ENCODE results near the gene TFE3.
A peak's percentile ranks its signal among the peaks of the same experiment; 100 is the strongest.

The TFE3 gene

GRCh38 chrX:49059681-49060085 lies 16.5 kb upstream of the TFE3 start:
- no peak for DNase-seq

GRCh38 chrX:49059201-49059600 lies 16.0 kb upstream of the TFE3 start:
- DNase-seq, result no peak

- no peak for DNase-seq
Measured at GRCh38 chrX:49058794-49059193, 15.6 kb upstream of the TFE3 start, which contains the start of gene CCDC120. CCDC120 (plus strand) TSS chrX:49058999; CDS start chrX:49062042, 3,043 bp downstream.

GRCh38 chrX:49054073-49054762 lies 11.1 kb upstream of the TFE3 start:
- DNase-seq, result no peak

GRCh38 chrX:49053223-49054072 lies 10.3 kb upstream of the TFE3 start:
- DNase-seq, result peak; percentile 87 to 90

GRCh38 chrX:49043987-49044281 lies 777 bp upstream of the TFE3 start:
- no peak for DNase-seq

- DNase-seq, result peak in 1 of 2 experiments; percentile 34
Measured at GRCh38 chrX:49042581-49043219, 457 bp downstream of the TFE3 start.

GRCh38 chrX:49041744-49042580 lies 1.2 kb downstream of the TFE3 start:
- DNase-seq, result peak; percentile 53 to 77

- no peak for DNase-seq
Measured at GRCh38 chrX:49040376-49040955, 2.7 kb downstream of the TFE3 start.

GRCh38 chrX:49039598-49040375 lies 3.4 kb downstream of the TFE3 start:
- peak; percentile 12 to 53 for DNase-seq

- DNase-seq, result no peak
Measured at GRCh38 chrX:49037883-49038475, 5.2 kb downstream of the TFE3 start.

- DNase-seq, result no peak
Measured at GRCh38 chrX:49030283-49030682, 12.9 kb downstream of the TFE3 start.

- DNase-seq, result no peak
Measured at GRCh38 chrX:49029876-49030275, 13.3 kb downstream of the TFE3 start.

GRCh38 chrX:49019599-49020249 lies 23.4 kb downstream of the TFE3 start:
- DNase-seq, result no peak

GRCh38 chrX:49019050-49019449 lies 24.1 kb downstream of the TFE3 start:
- no peak for DNase-seq

- no peak for DNase-seq
Measured at GRCh38 chrX:49003696-49004095, 39.5 kb downstream of the TFE3 start.

GRCh38 chrX:49002091-49002935 lies 40.8 kb downstream of the TFE3 start, which contains the start of gene GRIPAP1:
GRIPAP1 (minus strand) TSS chrX:49002264; CDS start chrX:49002229, 35 bp downstream.
- peak; percentile 79 to 91 for DNase-seq

- DNase-seq, result peak; percentile 86 to 88
Measured at GRCh38 chrX:49001521-49002090, 41.6 kb downstream of the TFE3 start.

- no peak for DNase-seq
Measured at GRCh38 chrX:49000636-49001035, 42.5 kb downstream of the TFE3 start.
